Kidney glomerular epithelial cell (primary cell): Measurements from ENCODE around the gene ZXDC.

Experiments used
- DNase-seq: peaks from one replicate; lab custom pipeline; 2025; lab: John Stamatoyannopoulos, UW

ZXDC gene, protein sequence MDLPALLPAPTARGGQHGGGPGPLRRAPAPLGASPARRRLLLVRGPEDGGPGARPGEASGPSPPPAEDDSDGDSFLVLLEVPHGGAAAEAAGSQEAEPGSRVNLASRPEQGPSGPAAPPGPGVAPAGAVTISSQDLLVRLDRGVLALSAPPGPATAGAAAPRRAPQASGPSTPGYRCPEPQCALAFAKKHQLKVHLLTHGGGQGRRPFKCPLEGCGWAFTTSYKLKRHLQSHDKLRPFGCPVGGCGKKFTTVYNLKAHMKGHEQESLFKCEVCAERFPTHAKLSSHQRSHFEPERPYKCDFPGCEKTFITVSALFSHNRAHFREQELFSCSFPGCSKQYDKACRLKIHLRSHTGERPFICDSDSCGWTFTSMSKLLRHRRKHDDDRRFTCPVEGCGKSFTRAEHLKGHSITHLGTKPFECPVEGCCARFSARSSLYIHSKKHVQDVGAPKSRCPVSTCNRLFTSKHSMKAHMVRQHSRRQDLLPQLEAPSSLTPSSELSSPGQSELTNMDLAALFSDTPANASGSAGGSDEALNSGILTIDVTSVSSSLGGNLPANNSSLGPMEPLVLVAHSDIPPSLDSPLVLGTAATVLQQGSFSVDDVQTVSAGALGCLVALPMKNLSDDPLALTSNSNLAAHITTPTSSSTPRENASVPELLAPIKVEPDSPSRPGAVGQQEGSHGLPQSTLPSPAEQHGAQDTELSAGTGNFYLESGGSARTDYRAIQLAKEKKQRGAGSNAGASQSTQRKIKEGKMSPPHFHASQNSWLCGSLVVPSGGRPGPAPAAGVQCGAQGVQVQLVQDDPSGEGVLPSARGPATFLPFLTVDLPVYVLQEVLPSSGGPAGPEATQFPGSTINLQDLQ

DNA sequence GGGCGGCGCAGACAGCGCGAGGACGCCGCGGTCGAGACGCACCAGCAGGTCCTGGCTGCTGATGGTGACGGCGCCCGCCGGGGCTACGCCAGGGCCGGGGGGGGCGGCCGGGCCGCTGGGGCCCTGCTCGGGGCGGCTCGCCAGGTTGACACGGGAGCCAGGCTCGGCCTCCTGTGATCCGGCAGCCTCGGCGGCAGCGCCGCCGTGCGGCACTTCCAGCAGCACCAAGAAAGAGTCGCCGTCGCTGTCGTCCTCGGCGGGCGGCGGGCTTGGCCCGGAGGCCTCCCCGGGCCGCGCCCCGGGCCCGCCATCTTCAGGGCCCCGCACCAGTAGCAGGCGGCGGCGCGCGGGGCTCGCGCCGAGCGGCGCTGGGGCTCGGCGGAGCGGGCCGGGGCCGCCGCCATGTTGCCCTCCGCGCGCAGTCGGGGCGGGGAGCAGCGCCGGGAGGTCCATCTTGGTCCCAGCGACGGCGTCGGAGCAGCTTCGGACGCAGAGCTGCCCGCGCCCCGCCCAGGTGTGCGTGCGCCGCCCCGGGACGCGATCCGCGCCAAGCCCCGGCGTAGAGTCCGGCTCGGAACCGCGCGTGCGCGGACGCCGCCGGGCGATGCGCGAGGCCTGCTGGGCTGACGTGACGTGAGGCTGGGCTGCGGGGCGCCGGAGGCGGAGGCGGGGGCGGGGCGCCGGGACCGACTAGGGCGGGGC lies at the start of gene ZXDC:
TSS of gene ZXDC (minus strand) at position 479 of the 702 bp plus-strand sequence. CDS start at position 453, 26 bp downstream.
- DNase-seq, result peak; percentile 85

DNA sequence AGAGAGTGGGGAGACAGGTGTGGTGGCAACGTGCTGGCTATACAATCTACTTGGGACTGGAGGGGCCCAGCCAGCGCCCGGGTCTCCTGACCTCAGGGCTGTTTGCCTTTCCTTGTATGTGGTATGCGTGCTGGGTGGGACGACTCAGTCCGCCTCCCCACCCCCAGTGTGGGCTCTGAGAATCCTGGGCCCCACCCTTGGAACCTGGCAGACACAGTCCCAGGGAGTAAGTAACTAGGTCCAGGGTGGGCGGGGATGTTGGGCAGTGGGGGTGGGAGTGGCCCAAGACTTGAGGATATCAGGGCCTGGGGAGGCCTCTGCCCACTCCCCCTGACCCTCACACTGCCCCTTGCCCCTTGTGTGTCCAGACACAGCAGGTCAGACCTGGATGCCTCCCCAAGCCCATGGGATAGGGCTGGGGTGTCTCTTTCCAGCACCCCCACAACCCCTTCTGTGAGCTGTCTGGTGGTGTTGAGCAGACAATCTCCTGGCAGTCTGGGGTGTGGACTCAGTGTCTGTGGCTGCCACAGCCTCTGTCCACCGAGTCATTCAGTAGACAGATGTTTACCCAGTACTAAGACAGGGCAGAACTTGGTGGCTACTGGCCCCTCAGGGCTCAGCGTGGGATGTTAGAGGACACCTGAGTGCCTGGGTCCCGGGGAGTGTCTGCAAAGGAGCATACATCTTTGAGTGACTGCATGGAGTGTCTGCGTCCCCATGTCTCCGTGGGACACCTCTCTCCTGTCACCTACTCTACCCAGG lies 49.6 kb upstream of the ZXDC start:
- DNase-seq, result no peak

GRCh38 chr3:126524429-126524988 lies 48.8 kb upstream of the ZXDC start:
- DNase-seq, result no peak

GRCh38 chr3:126523745-126524428 lies 48.2 kb upstream of the ZXDC start, which contains the start of gene CHST13:
Gene CHST13 (plus strand): TSS chr3:126524155. CDS start chr3:126524333, 178 bp downstream.
- DNase-seq, result no peak

GRCh38 chr3:126522363-126522788 lies 46.7 kb upstream of the ZXDC start:
- peak; percentile 6 for DNase-seq

DNA sequence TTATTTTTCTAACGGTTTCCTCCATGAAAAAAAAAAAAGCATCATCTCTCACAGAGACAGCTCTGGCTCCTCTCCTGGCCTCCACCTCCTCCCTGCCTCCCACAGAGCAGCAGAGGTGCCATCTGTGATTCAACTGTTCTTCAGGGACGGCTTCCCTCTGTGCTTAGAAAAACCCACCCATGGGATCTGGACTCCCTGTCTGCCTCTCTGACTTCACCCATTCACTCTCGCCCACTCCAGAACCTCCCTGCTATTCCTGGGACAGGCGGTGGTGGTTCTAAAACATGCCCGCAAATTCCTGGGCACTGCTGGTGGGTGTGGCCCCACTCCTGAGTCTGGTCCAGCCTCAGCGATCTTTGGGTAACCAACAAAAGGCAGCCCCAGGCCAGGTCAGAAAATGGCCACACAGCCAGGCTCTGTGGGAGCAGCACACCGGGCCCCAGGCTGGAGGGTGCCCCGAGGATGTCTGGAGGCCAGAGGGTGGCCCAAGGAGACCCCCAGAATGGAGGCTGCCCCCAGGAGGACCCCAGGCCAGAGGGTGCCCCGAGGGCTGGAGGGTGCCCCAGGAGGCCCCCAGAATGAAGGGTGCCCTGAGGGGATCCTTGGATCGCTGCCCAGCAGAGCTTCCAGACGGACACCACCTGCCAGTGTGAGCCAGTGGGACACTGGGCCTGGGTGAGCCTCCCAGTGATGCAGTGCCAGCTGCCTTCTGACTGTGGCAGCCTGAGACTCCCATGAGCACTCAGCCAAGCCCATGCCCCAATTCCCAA lies 45.6 kb upstream of the ZXDC start:
- no peak for DNase-seq

GRCh38 chr3:126519506-126520455 lies 44.1 kb upstream of the ZXDC start:
- DNase-seq, result no peak

GRCh38 chr3:126518779-126519177 lies 43.1 kb upstream of the ZXDC start:
- DNase-seq, result no peak

- no peak for DNase-seq
Measured at GRCh38 chr3:126517986-126518778, 42.5 kb upstream of the ZXDC start.

GRCh38 chr3:126517291-126517951 lies 41.7 kb upstream of the ZXDC start, which contains the start of gene UROC1:
Gene UROC1 (minus strand): TSS chr3:126517773. CDS start chr3:126517719, 54 bp downstream.
- no peak for DNase-seq

GRCh38 chr3:126516936-126517290 lies 41.2 kb upstream of the ZXDC start:
- no peak for DNase-seq

- DNase-seq, result no peak
Measured at GRCh38 chr3:126516152-126516935, 40.7 kb upstream of the ZXDC start.

DNA sequence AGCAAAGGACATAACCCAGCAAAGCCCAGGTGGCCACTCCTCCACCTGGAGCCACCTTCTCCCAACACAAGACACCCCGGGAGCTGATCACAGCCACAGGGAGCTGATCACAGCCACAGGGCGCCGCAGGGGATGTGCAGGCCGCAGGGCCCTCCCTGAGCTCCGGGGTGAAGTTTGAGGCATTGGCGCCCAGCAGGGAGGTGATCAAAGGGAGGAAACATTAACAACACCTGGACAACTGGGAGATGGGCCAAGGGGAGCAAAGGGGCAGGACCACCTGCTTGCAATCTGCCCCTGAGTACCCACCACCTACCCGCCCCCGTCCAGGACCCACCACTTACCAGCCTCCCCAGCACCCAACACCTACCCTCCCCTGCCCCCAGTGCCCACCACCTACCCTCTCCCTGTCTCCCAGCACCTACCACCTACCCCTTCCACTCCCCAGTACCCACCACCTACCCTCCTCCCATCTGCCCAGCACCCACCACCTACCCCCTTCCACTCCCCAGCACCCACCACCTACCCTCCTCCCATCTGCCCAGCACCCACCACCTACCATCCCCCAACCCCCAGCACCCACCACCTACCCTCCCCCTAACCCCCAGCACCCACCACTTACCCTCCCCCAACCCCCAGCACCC lies 39.5 kb upstream of the ZXDC start:
- no peak for DNase-seq

DNA sequence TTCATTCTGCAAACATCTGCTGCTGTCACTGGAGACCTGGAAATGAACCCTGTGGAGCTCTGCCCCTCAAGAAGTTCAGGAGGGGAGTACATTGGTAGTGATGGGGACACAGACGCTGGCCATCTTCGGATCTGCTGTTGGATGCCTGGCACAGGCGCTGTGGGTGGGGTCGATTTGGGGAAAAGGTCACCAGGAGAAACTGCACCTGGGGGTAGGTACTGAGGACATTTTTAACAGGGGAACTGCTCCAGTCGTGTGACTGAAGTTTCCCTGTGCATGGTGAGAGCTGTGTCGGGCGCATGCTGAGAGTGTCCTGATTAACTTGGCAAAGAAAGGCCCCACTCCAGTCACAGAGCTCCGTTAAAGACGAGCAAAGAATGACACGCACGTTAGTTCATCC lies 38.5 kb upstream of the ZXDC start:
- no peak for DNase-seq

- DNase-seq, result no peak
Measured at GRCh38 chr3:126512916-126513650, 37.4 kb upstream of the ZXDC start.
